ENCODE data around the gene FCN2. TPM values are rescaled to one million over a fixed set of nuclear protein-coding genes. Genes with fewer than 3 reads are reported as not detected.
"Not testable (repeated sequence)": the region's sequence is repeated elsewhere in the genome, so short reads cannot be mapped to it uniquely, and the experiment has no call there.

Gene FCN2
- total and polyA plus RNA-seq, 2 experiments from 2014 or later, result not detected

DNA sequence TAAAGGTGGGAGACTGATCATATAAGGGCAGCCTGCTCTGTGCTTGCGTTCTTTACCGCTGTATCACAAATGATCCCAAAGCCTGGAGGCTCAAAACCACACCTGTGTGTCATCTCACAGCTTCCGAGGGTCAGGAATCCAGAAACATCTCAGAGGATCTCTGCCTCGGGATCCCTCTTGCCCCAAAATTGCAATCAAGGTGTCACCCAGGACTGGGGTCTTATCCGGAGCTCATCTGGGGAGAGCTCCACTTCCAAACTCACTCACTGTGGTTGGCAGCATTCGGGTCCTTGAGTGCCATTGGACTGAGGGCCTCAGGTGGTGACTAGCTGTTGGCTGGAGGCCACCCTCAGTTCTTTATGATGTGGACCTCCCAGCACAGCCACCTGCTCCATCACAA, 26.7 kb upstream of the FCN2 start:
- no peaks in the 10 kb centered on the region for H3K36me3 ChIP-seq
- no peaks in the 10 kb centered on the region for H3K4me1 ChIP-seq (ENCODE audit: low read depth)
- no peaks in the 10 kb centered on the region for H3K9me3 ChIP-seq (ENCODE audit: low read depth)
- no peak for DNase-seq (ENCODE audit: low read depth in 1 of 2, low spot score in 1 of 2)
- TF ChIP-seq CTCF (IDR thresholded peaks at IDR 0.05; ENCODE audit: low read depth, low read length), result no peak
- no peak overlapping the region for H3K27ac ChIP-seq
- H3K27me3 ChIP-seq, result no peaks in the 10 kb centered on the region
- H3K4me3 ChIP-seq, result no peak overlapping the region

DNA sequence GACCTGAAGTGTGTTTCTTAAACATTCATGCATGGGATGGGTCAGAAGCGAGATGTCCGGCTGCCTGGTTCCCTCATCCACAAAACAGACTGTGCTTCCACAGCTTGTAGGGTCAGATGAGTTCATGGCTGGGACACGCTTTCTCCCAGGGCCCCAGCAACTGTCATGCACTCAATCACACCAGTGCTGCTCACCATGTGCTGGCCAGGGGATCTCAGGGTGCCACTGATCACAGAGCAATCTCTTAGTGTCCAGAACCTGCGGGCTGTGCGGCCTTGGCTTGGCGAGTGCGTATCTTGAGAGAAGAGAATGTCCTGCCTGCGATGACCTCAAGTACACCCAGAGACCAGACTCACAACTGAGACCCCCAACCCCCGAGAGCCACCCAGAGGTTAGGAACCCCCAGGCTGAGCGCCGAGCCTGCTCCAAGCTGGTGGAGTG, 26.0 kb upstream of the FCN2 start:
- Histone ChIP-seq H3K27ac (no peak overlapping the region), H3K4me3 (no peak overlapping the region), H3K27me3 (no peaks in the 10 kb centered on the region), H3K4me1 (ENCODE audit: low read depth) (no peaks in the 10 kb centered on the region), H3K36me3 (no peaks in the 10 kb centered on the region), H3K9me3 (ENCODE audit: low read depth) (no peaks in the 10 kb centered on the region)
- no peak for DNase-seq (ENCODE audit: low read depth in 1 of 2, low spot score in 1 of 2)
- no peak for TF ChIP-seq CTCF (IDR thresholded peaks at IDR 0.05; ENCODE audit: low read depth, low read length)

DNA sequence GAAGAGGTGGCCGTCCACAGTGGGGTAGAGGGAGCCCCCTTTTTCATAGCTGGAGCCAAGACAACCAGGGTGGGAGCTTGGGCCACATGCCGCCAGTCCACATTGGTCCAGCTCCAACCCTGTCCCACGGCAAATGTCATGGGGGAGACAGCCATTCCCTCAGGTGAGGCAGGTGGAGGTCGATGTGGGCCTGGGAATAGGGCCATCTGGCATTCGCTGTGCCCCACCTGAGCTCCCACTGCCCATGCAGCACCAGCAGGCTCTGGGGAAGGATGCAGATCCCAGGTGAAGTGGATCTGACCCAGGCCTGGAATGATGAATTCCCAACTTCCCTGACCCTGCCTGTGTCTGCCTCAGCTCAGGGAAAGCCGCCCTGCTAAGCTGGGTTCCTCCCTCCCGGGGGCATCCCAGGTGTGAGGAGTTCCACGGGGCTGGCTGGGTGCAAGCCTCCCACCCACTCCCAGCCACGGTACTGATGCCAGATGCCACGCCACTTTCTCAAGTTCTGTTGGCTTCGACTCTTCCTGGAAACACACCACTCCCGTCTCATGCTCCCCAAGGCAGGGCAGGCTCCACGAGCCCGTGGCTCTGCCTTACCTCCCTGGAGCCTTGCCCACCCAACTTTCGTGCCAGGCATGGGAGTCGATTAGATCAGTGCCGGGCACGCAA, 25.2 kb upstream of the FCN2 start:
- H3K27me3 ChIP-seq, result no peaks in the 10 kb centered on the region
- no peak overlapping the region for H3K4me3 ChIP-seq
- no peak for DNase-seq (ENCODE audit: low read depth in 1 of 2, low spot score in 1 of 2)
- no peaks in the 10 kb centered on the region for H3K4me1 ChIP-seq (ENCODE audit: low read depth)
- no peak for TF ChIP-seq CTCF (IDR thresholded peaks at IDR 0.05; ENCODE audit: low read depth, low read length)
- H3K9me3 ChIP-seq (ENCODE audit: low read depth), result no peaks in the 10 kb centered on the region
- H3K36me3 ChIP-seq, result no peaks in the 10 kb centered on the region
- no peak overlapping the region for H3K27ac ChIP-seq

DNA sequence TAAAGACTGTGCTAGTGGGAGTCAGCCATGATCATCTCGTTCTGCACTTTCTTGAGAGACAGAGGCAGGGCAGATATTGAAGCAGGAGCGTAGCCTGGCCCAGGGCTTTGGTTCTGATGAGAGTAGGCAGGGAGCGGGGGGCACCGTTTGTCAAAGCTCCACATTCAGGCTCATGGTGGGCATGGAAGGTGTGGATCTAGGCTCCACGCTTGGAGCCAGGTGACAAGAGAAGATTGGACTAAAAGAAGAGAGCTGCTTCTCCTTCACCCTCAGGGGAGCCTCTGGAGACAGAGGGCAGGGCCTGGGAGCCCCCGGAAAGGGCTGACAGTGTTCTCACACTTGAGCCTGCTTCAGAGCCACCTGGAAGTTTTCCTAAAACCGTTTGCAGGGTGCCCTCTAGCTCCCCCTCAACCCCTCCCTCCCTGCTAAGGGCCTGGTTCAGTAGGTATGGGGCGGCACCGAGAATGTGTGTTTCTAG, 24.7 kb upstream of the FCN2 start:
- Histone ChIP-seq H3K27me3 (no peaks in the 10 kb centered on the region), H3K4me3 (no peak overlapping the region), H3K4me1 (ENCODE audit: low read depth) (no peaks in the 10 kb centered on the region), H3K9me3 (ENCODE audit: low read depth) (no peaks in the 10 kb centered on the region), H3K36me3 (no peaks in the 10 kb centered on the region), H3K27ac (no peak overlapping the region)
- no peak for DNase-seq (ENCODE audit: low read depth in 1 of 2, low spot score in 1 of 2)
- TF ChIP-seq CTCF (IDR thresholded peaks at IDR 0.05; ENCODE audit: low read depth, low read length), result no peak

DNA sequence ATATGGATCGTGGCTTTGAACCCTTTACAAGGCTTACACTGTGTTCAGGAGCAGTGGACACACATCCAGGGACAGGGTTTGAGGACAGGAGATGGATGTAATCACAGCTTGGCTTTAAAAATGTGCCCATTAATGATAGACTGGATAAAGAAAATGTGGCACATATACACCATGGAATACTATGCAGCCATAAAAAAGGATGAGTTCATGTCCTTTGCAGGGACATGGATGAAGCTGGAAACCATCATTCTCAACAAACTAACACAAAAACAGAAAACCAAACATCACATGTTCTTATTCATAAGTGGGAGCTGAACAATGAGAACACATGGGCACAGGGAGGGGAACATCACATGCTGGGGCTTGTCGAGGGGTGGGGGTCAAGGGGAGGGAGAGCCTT, 23.2 kb upstream of the FCN2 start:
- H3K9me3 ChIP-seq (ENCODE audit: low read depth); DNase-seq (ENCODE audit: low read depth in 1 of 2, low spot score in 1 of 2); H3K27ac ChIP-seq; H3K4me3 ChIP-seq; H3K27me3 ChIP-seq; H3K4me1 ChIP-seq (ENCODE audit: low read depth); H3K36me3 ChIP-seq: not testable (repeated sequence)

GRCh38 chr9:134858051-134858841, 22.4 kb upstream of the FCN2 start:
- Histone ChIP-seq H3K36me3 (no peaks in the 10 kb centered on the region), H3K27me3 (no peaks in the 10 kb centered on the region), H3K4me1 (ENCODE audit: low read depth) (no peaks in the 10 kb centered on the region), H3K27ac (no peak overlapping the region), H3K9me3 (ENCODE audit: low read depth) (no peaks in the 10 kb centered on the region), H3K4me3 (no peak overlapping the region)
- peak in 1 of 2 donors; percentile 37 for DNase-seq (ENCODE audit: low read depth in 1 of 2, low spot score in 1 of 2)
- TF ChIP-seq CTCF (IDR thresholded peaks at IDR 0.05; ENCODE audit: low read depth, low read length), result no peak
